ENCODE measurements around the gene TLCD5. TPM values are rescaled to one million over a fixed set of nuclear protein-coding genes. Genes with fewer than 3 reads are reported as not detected.

Gene TLCD5
- 9.4 TPM for total RNA-seq

GRCh38 chr11:120324932-120325810 lies at the start of gene TLCD5:
TSS of gene TLCD5 (plus strand) at chr11:120325299. CDS start at chr11:120327442, 2,143 bp downstream.
- DNase-seq = peak; percentile 89

- DNase-seq = no peak
Measured at GRCh38 chr11:120279502-120279901, 45.6 kb upstream of the TLCD5 start.

- no peak for DNase-seq
Measured at GRCh38 chr11:120280600-120281051, 44.5 kb upstream of the TLCD5 start.

- DNase-seq = peak; percentile 36
Measured at GRCh38 chr11:120281143-120281795, 43.8 kb upstream of the TLCD5 start.

GRCh38 chr11:120283124-120283523 lies 42.0 kb upstream of the TLCD5 start:
- no peak for DNase-seq

GRCh38 chr11:120284272-120284671 lies 40.8 kb upstream of the TLCD5 start:
- no peak for DNase-seq

GRCh38 chr11:120285256-120285655 lies 39.8 kb upstream of the TLCD5 start:
- no peak for DNase-seq

GRCh38 chr11:120288021-120288420 lies 37.1 kb upstream of the TLCD5 start:
- no peak for DNase-seq

- DNase-seq = no peak
Measured at GRCh38 chr11:120289426-120289825, 35.7 kb upstream of the TLCD5 start.

- no peak for DNase-seq
Measured at GRCh38 chr11:120290956-120291355, 34.1 kb upstream of the TLCD5 start.

GRCh38 chr11:120293038-120293800 lies 31.9 kb upstream of the TLCD5 start:
- no peak for DNase-seq

GRCh38 chr11:120294096-120294495 lies 31.0 kb upstream of the TLCD5 start:
- no peak for DNase-seq

GRCh38 chr11:120295099-120295498 lies 30.0 kb upstream of the TLCD5 start:
- no peak for DNase-seq

GRCh38 chr11:120296554-120296953 lies 28.5 kb upstream of the TLCD5 start:
- no peak for DNase-seq

- peak; percentile 38 for DNase-seq
Measured at GRCh38 chr11:120298461-120298860, 26.6 kb upstream of the TLCD5 start.

- peak; percentile 29 for DNase-seq
Measured at GRCh38 chr11:120302001-120302805, 22.9 kb upstream of the TLCD5 start.

GRCh38 chr11:120303004-120303637 lies 22.0 kb upstream of the TLCD5 start:
- peak; percentile 87 for DNase-seq

GRCh38 chr11:120304526-120304925 lies 20.6 kb upstream of the TLCD5 start:
- DNase-seq = no peak

- no peak for DNase-seq
Measured at GRCh38 chr11:120305286-120305685, 19.8 kb upstream of the TLCD5 start.

- peak; percentile 33 for DNase-seq
Measured at GRCh38 chr11:120306519-120307242, 18.4 kb upstream of the TLCD5 start.

- DNase-seq = no peak
Measured at GRCh38 chr11:120307476-120307875, 17.6 kb upstream of the TLCD5 start.
